NCI-H2081 (cell line): ENCODE data around the gene RASSF8.

ENCODE experiments used
- DNase-seq, 2 experiments: peaks; one replicate each; lab custom pipeline; 2025; lab: John Stamatoyannopoulos, UW

Gene RASSF8, protein sequence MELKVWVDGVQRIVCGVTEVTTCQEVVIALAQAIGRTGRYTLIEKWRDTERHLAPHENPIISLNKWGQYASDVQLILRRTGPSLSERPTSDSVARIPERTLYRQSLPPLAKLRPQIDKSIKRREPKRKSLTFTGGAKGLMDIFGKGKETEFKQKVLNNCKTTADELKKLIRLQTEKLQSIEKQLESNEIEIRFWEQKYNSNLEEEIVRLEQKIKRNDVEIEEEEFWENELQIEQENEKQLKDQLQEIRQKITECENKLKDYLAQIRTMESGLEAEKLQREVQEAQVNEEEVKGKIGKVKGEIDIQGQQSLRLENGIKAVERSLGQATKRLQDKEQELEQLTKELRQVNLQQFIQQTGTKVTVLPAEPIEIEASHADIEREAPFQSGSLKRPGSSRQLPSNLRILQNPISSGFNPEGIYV

DNA sequence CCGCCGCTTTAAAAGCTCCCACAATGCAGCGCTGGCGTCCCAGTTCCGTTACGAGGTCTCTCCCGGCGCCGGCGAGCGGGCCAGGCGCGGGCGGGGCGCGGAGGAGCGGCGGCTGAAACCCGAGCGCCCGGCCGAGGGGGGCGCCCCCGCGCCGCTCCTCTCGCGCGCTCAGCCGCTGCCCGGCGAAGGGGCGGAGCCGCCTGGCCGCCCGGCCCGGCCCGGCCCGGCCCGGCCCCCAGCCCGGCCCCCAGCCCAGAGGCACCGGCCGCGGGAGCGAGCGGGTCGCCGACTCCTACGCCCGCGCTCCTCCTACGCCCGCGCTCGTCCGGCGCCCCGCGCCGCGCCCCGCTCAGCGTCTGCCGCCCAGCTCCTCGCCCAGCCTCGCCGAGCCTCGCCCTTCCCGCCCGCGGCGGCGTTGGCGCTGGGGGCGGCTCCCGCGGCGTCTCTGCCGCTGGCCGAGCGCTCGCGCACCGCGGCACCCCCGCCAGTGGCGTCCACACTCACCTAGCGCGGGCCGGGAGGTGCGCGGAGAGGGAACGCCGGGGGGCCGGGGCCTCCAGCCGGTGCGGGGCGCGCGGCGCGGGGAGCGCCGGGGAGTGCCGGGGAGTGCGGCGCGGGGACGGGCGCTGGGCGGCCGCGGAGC lies at the start of gene RASSF8:
Gene RASSF8 (plus strand): TSS at position 255 of the 643 bp plus-strand sequence. CDS start 96,662 bp downstream, outside the sequence.
- DNase-seq = peak; percentile 39 to 49

DNA sequence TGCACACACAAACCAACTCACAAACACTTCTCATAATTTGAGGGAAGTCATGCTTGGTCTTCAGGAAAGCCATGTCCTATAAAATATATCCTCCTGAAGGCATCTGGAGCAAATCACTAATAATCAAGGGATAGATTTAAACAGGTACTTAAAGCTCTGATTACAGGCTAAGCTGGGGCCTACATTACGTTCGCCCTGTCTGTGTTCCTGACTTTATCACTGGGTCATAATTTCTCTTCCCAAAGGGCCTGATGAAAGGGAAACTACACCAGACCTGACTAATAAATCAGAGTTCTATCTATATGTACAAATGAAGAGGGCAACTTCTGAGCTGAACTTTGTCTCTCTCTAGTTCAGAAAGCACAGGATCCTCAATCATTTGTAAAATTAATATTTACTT lies 43.9 kb upstream of the RASSF8 start:
- DNase-seq = no peak

DNA sequence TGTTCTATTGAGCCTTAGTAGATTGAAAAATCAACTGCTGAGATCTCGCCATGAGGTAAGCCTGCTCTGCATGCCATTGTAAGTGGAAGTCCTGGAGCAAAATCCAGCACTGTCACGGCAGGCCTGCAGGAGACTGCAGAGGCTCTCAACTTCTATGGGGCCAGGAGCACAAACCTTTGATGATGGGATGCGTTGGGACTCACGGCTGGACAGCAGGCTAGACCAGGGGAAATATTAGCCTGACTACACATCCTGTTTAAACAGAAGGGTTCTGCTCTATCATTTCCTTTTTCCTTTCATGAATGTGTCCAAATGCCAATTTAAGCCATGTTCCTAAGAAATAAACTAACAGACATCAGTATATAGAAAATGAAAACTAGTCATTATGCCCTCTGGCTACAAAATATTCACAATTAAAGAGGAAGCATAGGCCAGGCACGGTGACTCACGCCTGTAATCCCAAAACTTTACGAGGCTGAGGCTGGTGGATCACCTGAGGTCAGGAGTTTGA lies 33.9 kb upstream of the RASSF8 start:
- DNase-seq = no peak

DNA sequence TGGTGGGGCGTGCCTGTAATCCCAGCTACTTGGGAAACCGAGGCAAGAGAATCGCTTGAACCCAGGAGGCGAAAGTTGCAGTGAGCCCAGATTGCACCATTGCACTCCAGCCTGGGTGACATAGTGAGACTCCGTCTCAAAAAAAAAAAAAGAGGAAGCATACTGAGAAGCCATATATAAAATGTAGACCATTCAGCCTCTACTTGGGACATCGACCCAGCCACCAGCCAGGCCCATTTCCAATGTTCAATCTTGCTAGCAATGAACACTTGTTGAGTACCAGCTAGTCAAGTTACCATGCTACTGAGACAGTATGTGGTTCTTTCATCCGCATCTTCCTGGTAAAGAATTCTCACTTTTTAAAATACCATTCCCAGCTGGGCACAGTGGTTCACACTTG lies 33.4 kb upstream of the RASSF8 start:
- DNase-seq = no peak

DNA sequence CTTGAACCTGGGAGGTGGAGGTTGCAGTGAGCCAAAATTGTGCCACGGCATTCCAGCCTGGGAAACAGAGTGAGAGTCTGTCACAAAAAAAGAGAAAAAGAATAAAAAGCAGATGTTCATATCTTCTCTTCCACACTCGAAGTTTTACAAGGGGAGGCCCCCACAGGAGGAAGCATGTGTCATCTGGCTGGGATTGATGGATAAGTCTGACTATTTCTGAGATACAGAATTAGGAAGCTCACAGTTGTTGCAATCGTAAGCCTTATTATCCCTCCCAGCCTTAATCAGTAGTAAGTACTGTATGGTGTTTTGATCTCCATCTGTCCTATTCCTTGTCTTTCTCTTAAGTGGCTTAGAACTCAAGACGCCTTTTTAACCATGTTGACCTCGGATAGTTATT lies 31.9 kb upstream of the RASSF8 start:
- DNase-seq = no peak

DNA sequence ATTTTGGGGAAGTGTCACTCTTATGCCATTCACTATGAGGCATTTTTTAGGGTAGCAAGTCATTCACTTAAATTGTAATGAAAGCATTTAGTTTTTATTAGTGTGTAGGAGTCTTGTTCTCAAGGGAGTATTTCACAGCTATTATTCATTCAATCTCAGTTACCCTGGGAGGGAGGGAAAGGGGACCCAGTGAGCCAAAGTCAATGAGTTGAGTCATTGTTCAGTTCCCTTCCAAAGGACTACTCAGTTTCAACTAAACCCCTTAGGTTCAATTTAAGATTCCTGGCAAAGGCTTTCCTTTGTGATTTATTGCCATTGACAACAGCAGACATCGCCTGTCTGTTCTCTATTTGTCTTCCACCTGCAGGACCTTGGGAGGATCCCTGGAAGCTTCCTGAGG lies 29.3 kb upstream of the RASSF8 start:
- DNase-seq = no peak

DNA sequence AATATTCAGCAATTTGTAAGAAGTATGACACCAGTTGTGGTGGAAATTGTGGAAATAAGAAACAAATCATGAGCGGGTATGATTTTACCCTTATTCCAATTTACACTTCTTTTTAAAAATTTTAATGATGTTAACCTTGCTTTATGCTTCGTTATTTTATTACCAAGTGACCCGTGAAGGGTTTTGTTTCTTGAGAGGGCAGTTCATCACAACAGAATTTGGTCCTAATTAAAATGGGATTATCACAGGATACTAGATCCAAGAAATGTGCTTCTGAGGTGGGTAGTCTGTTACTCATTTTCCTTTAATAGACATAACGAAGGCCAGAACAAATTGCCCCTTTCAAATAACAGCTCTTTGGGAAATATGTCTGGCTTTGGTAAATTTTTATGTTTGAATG lies 25.5 kb upstream of the RASSF8 start:
- DNase-seq = no peak

DNA sequence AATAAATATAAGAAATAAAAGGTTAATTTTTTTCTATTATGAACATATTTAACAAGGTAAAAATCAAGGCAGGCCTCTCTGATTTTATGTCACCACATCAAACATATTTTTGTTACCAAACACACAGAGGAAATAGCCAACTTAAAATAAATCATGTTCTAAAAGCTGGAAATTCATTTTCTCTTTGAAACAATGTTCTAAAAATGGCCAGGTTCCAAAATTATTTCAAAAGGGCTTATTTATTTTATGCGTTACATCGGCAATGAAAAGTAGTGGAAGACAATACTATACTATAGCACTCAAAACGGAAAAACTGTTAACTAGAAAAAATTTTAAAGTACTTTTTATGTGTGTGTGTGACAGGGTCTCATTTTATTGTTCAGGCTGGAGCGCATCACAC lies 24.0 kb upstream of the RASSF8 start:
- DNase-seq = no peak

DNA sequence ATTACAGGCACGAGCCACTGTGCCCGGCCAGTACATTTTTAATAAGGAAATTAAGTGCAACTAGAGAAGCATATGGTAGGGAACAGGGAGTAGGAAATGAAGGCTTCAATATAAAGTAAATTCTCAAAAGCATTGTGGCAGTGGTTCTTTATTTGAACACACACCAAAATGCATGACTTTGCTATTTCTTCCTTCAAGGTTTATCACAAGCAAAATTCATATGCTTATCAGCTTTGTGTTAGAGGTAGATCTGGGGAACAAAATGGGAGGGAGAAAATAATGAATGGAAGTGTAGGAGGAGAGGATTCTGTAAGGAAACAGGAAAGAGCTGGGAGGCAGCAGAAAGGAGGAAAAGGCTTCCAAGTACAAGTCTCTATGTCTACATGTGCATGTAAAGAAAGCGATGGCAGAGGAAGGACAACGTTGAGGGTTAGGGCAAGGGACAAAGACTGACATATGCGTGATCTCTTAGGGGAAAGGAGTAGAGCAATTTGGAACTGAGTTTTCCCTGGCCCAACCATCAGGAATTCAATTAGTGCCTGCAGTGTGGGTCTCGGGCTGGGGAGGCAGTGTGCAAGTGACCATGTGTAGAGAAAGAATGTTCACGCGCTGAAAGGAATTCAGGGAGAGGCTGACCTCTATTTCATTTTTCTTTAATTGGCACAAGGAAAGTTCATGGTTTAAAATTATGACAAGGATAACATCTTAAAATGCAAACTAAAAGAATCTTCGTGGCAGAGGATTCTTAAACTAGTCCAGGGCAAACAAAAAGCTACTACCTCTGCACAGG lies 22.9 kb upstream of the RASSF8 start:
- DNase-seq = no peak

DNA sequence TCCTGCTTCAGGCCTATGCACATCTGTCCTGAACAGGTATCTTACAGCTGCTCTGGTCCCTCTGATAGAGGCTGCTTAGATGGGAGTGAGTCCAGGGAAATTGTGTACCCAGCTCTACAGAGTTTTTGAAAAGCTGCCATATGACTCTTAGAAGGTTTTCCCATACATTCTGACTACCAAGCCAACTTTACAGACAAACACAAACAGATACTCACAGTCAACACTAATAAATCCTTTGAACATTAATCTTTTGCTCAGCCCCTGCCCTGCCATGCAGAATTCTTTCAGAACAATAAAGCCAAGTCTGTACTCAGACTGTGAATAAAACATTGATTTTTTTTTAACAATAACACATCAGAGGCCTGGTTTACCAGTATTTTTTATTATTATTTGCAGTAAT lies 21.4 kb upstream of the RASSF8 start:
- DNase-seq = no peak

DNA sequence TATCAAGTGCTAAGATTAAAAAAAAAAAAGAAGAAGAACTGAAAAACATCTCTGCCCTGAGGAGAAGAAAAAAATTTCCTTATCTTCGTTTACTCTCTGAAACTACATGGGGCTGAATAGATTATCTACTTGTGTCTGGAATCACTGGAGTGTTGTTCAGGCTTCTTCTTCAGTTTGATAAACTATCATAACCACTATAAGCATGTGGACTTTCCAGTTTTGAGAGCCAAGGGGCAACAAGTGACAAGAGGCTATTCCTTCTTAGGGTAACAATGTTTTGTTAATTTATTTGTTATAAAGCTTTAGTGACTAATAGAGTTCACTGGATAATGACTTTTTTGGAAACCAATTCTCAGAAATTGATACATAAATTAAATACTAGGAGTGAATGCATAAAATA lies 19.9 kb upstream of the RASSF8 start:
- no peak for DNase-seq

DNA sequence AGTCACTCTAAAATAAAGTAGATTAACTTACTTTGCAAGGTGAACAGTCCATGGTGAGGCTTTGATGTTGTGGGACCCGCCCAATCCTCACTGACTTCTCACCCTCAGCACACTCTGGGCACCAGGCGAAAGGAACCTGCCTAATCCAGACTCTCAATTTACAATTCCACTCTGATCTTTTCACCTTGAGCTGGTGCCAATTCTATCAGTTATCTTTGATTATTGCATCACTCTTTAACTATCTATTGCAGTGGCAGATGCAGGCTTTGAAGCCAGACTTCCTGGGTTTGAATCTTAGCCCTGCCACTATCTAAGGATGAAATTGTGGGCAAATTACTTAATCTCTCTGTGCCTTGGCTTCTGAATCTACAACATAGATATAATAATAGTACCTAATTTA lies 18.9 kb upstream of the RASSF8 start:
- no peak for DNase-seq

DNA sequence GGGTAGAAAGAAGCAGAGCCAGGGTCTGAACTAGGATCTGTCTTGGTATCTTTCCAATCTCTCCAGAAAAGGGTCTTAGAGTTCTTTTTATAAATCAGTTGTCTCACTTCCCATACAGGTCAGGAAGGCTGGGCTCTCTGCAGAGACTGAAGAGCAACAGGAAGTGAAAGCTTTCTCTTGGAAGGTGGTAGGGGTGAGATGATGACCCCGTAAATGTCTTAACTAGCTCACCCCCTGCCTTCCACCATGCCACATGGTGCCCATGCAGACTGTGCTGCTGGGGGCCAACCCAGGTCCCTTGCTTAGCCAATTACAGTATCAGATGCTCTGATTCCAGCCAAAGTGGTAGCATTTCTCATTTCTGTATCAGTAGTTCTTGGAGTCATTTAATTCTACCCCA lies 17.6 kb upstream of the RASSF8 start:
- no peak for DNase-seq

DNA sequence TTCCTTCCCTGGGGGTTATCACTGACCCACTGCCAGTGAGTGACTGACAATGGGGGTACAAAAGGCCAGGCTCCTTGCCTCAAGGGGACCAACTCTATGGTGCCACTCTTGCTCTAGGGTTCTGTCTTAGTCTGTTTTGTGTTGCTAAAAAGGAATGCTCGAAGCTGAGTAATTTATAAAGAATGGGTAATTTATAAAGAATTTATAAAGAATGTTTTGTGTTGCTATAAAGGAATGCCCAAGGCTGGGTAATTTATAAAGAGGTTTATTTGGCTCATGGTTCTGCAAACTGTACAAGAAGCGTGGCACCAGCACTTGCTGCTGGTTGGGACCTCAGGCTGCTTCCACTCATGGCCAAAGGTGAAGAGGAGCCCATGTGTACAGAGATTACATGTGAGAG lies 15.8 kb upstream of the RASSF8 start:
- DNase-seq = no peak

DNA sequence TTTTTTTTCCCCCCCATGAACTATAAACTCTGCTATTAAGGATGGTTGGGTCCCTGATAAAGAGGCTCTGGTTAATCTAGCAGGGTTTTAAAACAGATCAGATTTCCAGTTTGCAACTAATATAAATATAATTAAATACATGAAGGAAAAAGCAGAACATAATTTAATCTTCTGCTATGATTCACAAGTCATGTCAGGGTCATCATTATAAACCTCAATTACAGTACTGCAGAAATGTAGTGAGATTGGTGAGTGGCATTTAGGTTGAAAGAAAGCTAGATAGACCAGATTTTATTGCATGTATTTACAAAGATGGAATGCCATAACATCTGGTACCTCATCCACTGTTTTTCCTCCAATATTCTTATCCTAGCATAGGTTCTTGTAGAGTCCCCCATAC lies 14.5 kb upstream of the RASSF8 start:
- no peak for DNase-seq

DNA sequence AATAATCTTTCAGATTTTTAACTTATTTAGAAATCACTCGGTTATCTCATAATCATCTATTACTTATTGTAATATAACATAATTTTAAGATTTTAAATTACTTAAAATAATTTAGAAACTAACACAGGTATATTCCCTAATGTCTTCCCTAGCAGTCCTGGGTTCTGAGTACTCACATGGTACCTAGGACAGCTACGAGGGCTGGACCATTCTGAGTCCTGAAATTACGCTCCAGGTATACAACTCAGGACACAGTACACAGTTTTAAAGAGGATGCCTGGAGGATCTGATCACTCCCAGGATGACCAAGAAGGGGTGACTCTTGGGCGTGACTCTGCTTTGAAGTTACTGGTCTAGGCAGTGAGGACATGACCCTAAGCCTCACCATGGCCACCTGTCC lies 9.1 kb upstream of the RASSF8 start:
- DNase-seq = no peak

DNA sequence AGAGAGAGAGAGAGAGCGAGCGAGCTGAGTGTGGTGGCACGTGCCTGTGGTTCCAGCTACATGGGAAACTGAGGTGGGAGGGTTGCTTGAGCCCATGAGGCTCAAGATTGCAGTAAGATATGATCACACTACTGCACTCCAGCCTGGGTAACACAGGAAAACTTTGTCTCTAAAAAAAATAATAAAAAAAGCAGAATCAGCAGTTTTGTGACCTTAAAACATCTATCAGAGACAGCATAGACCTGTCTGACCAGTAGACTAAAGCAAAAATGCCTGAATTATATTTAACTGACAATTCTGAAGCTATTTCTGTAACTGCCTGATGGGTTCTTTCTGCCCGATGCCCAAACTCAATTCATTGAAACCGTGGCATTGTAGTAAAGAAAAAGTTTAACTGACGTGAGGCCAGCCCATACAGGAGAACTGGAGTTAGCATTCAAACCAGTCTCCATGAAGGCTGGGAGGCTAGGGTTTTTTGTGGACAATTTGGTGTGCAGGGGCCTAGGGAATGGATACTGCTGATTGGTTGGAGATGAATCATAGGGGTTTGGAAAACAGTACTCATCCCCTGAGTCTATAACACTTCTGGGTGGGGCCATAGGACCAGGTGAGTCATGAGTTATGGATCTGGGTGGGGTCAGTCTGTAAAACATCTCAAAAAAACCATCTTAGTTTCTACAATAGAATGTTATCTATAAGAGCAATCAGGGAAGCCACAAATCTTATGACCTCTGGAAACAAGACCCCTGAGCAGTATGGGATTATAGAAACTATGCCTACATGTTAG lies 8.0 kb upstream of the RASSF8 start:
- DNase-seq = no peak

DNA sequence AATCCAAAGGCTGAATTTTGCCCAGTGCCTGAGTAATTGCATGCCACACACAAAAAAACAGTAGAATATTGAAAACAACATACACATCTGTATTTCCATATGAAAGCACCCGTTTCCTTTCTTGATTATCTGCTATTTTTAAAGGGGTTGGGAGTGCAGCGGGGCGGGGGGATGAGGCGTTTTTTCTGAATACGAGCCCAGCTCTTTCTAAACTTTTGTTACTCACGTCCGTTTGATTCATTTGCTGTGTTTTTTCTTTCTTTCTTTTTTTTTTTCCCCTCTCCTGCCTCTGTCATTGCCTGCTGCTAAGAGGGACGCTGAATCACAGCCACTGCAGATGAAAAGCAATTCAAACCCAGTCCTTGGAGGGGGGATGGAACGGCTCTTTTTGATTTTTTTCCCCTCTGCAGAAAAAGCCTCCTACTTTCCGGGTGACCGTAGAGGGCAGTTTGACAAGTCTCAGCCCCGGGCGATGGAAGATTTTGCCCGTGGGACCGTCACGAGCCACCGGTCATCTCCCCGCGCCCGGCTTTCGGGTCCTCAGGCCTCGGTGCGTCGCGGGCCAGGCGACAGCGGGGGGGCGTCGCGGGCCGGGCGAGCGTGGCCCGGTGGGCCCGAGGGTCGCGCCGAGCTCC lies 572 bp upstream of the RASSF8 start:
- no peak for DNase-seq

DNA sequence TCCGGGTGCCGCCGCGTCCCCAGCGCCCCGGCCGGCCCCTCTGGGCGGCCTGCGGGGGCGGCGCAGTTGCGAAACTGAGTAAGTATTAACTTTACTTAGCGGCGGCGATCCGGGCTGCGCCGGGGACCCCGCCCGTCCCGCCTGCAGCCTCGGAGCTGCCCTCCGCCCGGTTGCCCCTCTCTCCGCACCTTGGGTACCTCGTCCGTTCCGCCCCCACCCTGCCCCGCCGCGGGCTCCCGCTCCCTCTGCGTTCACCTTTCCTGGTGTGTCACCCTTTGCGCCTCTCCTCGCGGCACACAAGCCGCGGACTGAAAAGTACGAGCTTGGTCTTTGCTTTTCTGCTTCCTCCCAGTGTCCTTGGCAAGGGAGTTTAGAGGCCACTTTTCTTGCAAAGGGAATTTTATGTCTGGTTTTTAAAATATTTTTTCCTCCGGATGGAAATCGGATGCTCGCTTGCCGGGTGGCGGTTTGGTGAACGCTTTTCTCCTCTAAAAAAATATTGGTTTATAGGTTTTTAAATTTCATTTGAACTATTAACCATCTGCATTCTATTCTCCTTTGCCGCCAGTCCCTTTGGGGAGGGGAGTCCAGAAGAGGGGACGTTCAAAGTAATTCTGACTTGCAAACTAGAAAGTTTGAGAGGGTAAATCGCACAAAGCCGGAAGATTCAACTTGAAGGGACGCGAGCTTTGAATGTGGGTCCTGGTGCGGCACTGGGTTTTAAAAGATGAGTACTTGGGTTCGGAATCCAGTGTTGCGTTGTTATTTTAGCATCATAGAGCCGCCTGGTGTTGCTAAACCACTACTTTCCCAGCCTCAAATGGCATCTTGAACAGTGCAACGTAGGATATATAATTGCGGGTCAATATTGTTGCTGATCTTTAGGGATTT lies 834 bp downstream of the RASSF8 start:
- peak; percentile 14 to 24 for DNase-seq

DNA sequence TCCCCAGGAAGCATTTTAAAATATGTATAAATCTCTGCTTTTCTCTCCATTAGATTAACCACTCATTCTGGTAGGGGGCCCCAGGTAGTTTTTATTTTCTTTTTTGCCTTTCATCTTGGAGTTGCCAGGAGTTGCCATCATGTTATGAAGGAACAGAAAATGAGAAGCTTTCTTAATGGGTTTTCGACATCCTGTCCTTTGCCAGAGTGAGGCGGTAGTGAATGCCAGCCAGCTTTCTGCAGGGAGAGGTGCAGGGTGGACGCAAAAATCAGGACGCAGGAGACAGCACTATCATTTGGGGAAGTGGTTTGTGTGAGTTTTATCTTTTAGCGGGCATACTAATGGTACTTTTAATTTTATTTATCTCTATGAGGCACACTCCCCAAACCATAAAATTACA lies 1.7 kb downstream of the RASSF8 start:
- peak in 1 of 2 experiments; percentile 3 for DNase-seq
